Left cardiac atrium (tissue), 4 donors: ENCODE results near the gene SSX2IP. TPM values are rescaled to one million over a fixed set of nuclear protein-coding genes. Genes with fewer than 3 reads are reported as not detected.

Experiments
- ATAC-seq, 2 donors: fragments of 200-7000 bp; cut with Tn5 transposase; one replicate each; pipeline ENCODE4 v1.9.1; 2020; ENCODE audit warnings: mild to moderate bottlenecking in 2 of 2, moderate library complexity in 2 of 2
- DNase-seq: peaks from one replicate; pipeline ENCODE4 v3.0.0-alpha.2; 2020
- intact Hi-C, 2 donors: fragments of 100-400 bp; cut with DNase I; formaldehyde crosslinking; loops; one replicate each; pipeline versions ENCODE4 v1.14.1 to v1.15.1; 2022 to 2023
- total RNA-seq, 2 donors: library from RNA; stranded (reverse); fragmentation: NEBNext Ultra II Directional; extraction: Animal tissue kit (Norgen Biotek cat#: 25700); gene quantifications; one replicate each; pipeline ENCODE4 v1.2.1, GENCODE V29; 2021
- donor health status: DM: no; HTN: yes; CAD: no.
- donor health status: DM: no; HTN: yes; CAD: no; lungs with severe emphysema.
- donor health status: DM: yes; HTN: yes; CAD: no.
- donor health status: Dilated cardiomyopathy.

Gene SSX2IP
- total RNA-seq, 2 donors from 2014 or later, result 14.8 to 20.0 TPM

DNA sequence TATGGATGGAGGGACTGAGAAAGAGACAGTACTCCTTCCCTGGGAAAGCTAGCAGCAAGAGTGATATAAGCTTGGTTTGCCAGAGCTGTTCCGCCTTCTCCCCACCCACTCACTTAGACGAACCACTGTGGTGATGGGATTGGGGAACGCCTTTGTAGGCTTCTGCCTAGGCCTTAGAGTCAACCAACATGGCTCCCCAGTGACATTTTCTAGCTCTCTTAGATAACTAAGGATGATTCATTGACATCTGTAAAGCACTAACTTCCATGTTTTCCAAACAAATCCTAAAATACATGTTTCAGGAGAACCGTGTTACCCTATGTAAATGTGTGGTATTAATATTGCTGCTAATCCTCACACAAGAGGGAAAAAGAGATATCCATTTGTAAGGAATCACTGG, 21.6 kb upstream of the SSX2IP start:
- ATAC-seq (no peak), DNase-seq (no peak)
- intact Hi-C loops, result no loop called here

DNA sequence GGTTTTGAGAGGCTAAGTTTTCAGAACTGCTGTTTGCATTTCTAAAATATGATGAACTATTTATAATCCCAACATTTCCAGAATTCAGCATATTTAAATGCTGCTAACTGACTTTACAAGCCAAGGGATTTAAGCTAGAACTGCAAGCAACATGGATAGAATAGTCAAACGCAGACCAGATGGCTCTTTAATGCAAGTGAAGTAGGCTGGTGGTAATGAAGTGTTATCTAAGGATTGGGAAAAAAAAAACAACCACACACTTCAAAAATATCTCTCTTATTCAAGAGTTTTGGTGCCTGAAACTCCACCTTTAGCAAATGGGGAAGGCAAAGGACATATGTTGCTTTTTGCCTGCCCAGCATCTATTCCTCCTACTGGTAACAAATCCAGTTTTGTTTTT, 20.9 kb upstream of the SSX2IP start:
- intact Hi-C loops, result no loop called here
- no peak for ATAC-seq
- no peak for DNase-seq

DNA sequence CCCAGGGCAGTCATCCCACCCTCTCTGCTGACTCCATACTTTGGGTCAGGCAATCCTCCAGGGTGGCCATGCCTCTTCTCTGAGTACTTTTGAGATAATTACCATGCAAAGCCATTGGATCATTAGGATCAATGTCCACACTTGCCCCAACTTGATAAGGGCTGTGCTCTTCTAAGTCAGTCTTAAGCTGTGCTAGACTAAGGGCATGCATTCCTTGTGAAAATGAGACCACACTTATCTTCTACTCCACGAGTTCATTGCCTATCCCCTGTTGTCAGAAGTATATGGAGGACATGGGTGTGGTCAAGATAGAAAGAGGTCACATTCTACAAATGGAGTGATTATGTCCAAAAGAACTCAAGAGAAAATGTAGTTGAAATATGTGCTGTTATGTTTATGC, 18.9 kb upstream of the SSX2IP start:
- intact Hi-C loops, result no loop called here
- ATAC-seq, result no peak
- DNase-seq, result no peak

DNA sequence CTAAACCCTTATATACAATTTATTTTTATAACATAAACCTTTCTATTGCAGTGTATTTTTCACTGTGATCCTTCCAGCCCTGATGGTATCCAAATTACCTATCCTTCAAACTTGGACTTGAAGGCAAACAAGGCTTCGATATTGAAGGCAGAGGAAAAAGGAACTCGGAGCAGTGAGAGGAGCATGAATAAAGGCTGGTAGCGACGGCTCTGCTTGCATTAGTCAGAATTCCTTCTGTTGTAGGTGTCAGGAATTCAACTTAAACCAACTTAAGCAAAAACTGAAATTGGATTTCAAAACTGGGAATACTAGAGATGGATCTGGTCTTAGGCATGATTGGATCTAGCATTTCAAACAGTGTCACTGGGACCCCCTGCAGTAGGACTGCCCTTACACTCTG, 17.8 kb upstream of the SSX2IP start:
- no peak for ATAC-seq
- DNase-seq, result no peak
- intact Hi-C loops, result no loop called here

DNA sequence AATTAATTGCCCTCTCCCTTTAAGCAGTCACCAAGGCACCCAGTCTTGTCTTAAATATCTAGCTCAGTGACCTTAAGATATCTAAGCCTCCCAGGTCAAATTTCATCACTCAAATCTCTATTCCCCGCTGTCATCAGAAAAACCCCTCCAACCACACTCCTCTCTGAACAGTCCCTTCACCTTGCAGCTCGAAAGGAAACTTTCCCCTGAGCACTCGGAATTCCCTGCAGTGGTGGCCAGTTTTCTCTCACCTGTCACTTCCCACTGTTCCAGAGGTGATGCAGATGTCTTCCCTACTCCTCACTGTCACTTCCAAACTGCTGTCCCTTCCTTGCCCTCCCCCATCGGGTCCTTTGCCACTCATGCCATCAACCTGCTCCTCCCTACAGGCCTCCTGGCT, 15.3 kb upstream of the SSX2IP start:
- intact Hi-C loops, result no loop called here
- DNase-seq, result no peak
- no peak for ATAC-seq

DNA sequence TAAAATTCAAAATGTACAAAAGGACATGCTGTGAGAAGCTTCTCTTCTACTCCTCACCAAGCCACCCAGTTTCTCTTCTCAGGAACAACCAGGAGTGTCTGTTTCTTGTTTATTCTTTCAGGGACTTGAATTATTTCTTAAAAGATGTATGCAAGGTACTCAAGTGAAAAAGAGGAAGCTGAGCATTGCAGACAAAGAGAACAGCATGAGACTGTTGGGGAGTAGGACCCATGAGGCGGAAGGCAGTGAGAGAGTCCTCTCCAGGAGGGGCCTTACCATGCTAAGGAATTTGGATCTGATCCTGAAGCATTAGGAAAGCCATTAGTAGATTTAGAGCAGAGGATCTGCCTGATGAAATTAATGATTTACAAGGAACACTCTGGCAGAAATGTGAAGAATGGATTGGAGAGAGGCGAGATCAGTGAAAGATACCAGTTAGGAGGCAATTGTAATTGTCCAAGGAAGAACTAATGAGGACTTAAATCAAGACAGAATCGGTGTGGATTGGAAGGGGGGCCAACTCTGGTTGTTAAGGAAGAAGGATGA, 14.7 kb upstream of the SSX2IP start:
- DNase-seq (no peak), ATAC-seq (no peak)
- intact Hi-C loops, result no loop called here

DNA sequence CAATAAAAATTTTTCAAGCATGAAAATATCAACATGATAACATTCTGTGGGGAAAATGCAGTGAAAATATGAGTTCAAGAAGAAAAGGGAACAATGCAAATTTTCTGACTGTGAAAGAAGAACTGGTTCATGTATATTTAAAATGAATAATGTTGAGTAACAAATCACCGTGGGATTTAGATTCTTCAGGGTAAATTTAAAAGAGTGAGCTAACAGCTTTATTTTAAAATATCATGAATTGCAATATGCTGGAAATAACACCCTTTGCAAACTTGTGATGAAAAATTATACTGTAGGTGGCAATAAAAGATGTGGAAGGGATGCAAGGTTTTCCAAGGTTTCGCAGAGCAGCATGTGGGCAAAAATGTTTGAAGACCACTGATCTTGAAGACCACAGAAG, 13.2 kb upstream of the SSX2IP start:
- no peak for ATAC-seq
- no peak for DNase-seq
- intact Hi-C loops, result no loop called here

DNA sequence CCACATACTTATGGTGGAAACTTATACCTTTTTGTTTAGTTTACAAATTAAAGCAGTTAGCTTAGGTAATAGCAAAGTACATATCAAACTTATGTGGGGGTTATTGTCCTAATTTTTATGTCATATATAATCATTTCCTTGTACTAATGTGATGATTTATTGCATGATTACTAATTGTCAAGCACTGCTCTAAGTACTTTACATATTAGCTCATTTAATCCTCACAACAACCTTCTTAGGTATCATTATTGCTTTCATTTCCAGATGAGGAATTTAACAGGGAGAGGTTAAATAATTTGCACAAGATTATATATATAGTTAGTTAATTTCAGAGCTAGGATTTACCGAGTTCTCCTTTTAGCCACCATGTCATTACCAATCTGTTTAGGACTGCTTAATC, 11.9 kb upstream of the SSX2IP start:
- intact Hi-C loops, result no loop called here
- DNase-seq, result no peak
- no peak for ATAC-seq

DNA sequence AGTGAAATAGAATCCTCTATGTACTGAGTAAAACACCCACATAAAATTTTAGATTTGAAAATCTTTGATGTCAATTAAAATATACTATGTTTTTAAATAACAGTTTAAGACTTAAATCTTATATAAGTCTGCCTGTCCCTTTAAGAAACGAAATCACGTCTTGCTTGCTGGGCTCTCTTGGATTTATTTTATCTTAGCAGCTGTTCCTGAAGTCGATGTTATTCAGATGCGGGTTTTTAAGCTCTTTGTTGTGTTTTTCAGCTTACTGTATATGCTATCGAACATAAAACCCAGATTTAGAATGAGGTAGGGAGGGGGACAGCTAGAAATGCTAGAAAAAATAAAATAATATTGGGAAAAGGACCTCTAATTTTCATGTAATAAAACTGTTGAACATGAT, 11.1 kb upstream of the SSX2IP start:
- DNase-seq (no peak), ATAC-seq (no peak)
- intact Hi-C loops, result no loop called here

DNA sequence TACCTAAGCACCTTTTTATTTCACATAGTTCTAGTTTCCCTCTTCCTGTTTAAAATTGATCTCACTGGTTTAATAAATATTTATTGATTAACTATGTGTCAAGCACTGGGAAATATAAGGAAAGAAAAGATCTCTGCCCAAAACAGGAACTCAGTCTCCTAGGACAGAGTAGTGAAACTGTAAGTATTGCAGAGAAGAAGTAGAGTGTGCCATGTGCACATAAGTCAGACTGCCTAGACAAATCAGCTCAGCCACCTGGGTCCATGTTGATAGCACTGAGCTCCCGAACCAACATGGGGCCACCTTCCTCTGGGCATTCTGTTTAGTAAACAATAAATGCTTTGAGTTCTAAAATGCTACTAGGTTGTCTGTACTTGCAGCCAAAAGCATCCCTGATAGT, 9.8 kb upstream of the SSX2IP start:
- intact Hi-C loops, result no loop called here
- no peak for ATAC-seq
- no peak for DNase-seq

DNA sequence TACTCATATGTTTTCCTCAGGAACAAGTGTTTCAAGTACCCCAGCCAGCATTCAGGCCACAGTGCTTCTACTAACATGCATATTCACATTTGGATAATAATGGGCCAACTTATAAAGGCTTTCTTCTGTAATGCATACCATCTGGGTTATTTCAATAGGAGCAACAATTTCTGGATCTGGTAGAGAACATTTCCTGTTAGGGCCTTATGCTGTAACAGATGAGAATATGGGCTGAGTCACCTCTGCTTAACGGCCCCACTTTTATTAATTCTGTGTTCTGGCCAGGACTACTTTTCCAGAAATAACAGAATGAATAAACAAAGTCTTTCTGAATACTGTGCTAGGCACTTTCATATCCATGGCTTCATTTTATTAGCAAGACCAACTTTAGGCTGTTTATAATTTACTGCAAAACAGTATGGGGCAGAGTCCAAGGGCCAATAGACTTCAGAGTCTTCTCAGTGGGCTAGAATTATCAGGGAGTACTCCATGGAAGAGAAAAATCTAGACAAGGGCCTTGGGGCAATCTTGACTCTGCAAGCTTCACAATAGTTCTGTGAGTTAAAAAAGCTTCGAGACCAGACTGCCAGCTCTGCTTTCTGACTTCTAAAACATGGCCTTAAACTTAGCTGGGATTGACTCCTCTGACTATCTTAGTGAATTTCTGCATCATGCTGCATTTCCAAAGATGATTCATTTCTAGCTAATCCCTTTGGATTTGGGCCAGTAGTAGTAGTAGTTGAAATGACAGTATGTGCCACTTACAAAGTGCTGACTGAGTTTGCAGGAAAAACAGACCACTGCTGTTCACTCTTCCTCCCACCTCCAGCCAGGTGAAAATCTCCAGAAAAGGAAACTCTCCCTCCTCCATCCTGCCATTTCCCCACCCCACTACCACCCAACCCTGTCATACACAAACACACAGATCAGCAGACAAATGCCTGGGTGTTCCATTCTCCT, 8.2 kb upstream of the SSX2IP start:
- intact Hi-C loops, result no loop called here
- DNase-seq (no peak), ATAC-seq (peak; percentile 64 to 88)

DNA sequence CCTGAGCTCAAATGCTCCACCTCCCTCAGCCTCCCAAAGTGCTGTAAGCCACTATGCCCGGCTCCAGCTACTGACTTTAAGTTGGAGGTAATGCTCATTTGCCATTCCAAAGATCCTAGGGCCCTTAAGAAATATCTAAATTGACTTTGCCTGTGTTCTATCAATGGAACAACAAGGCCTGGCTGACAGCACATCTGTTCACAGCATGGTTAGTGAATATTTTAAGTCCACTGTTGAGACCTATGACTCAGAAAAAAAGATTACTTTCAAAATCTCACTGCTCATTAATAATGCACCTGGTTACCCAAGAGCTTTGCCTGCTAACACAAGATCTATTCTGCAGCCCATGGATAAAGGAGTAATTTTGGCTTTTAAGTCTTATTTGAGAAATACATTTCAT, 3.5 kb upstream of the SSX2IP start:
- intact Hi-C loops, result no loop called here
- no peak for DNase-seq
- ATAC-seq, result no peak

DNA sequence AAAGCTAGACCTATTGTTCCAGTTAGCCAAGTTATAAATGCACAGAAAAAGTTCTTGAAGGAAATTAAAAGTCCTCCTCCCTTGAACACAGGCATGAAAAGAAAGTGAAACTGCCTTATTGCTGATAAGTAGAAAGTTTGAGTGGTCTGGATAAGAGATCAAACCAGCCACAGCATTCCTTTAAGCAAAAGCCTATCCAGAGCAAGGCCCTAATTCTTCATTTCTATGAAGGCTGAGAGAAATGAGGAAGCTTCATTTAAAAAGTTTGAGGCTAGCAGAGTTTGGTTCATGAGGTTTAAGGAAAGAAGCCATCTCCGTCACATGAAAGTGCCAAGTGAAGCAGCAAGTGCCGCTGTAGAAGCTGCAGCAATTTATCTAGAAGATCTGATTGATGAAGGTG, 2.7 kb upstream of the SSX2IP start:
- no peak for ATAC-seq
- DNase-seq, result no peak
- intact Hi-C loops, result no loop called here

DNA sequence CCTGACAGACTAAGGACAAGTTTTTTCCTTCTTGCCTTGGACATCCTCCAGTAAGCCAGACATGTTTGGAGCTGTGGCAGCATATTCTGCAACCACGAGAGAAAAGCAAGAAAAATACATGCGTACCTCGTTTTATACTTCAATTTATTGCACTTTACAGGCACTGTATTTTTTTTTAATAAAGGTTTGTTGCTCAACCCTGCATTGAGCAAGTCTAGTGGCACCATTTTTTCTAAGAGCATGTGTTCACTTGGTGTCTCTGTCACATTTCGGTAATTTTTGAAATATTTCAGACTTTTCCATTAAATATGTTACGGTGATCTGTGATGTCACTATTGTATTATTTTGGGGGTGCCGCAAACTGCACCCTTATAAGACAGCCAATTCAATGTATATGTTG, 2.1 kb upstream of the SSX2IP start:
- intact Hi-C loops, result no loop called here
- no peak for DNase-seq
- ATAC-seq, result no peak

DNA sequence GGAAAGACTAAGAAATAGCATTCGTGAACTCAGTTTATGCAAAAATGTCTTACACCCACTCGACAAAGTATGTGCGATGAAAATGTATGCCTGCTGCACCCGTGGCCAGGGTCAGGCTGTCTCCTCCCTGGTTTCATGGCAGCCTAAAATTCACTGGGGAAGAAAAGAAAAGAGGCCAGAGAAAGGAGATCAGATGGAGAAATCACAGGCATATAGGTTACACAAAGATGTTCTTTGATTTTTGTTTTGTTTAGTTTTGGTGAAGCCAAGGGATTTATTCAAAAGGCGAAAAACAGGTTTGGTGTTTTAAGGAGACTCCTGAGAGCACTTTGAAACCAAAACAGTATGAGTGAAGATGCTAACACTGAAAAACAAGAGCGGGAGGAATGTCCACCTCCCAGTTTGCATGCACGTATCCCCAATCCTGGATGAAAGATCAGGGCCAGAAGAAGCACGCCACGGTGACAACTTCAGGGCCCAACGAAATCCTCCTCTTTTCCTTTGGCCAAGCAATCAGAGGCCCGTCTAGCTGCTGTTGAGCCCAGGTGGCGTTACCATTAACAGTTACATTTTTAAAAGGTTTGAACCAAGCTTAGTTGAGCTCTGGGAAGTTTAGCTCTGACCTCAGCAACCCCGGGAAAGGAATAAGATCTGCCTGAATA, 992 bp upstream of the SSX2IP start:
- DNase-seq (no peak), ATAC-seq (no peak)
- intact Hi-C loops, result no loop called here

DNA sequence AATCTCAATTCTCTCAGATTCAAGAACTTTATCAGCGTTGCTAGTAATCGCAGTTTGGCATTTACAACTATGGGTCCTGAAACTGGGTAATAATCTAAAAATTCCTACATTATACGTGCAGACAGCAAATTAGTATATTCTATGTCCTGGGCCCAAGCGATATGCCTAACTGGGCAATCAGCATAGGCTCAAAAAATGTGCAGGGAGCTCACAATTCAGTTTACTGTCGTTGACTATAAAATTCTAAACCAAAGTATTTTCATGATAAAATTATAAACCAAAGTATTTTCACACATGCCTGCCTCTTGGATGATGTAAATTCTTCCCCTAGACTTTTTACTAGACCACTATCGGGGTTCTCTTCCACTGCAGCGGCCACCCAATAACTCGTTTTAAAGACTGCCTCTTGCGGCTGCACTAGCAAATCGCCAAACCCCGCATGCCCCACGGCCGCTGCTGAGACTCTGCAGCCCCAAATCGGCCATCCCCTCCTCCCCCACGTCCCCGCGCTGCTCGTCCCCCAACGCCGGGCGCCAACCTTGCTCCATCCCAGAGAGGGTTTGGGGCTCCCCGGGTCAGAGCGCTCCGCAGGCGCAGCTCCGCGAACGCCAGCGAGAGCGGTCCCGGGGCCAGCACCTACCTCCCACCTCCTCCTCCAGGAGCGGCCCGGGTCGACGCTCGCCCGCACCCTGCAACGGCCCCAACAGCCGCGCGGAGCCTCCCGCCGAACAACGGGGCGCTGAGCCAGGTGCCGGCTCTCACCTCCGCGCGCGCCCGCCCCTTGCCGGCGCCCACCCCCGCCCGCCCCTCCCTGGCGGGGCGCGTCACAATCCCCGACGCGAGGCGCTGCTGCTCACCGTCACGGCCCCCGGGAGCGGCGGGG, 506 bp downstream of the SSX2IP start:
- DNase-seq (peak; percentile 65), ATAC-seq (peak; percentile 22 to 44)
- intact Hi-C loops, result no loop called here

DNA sequence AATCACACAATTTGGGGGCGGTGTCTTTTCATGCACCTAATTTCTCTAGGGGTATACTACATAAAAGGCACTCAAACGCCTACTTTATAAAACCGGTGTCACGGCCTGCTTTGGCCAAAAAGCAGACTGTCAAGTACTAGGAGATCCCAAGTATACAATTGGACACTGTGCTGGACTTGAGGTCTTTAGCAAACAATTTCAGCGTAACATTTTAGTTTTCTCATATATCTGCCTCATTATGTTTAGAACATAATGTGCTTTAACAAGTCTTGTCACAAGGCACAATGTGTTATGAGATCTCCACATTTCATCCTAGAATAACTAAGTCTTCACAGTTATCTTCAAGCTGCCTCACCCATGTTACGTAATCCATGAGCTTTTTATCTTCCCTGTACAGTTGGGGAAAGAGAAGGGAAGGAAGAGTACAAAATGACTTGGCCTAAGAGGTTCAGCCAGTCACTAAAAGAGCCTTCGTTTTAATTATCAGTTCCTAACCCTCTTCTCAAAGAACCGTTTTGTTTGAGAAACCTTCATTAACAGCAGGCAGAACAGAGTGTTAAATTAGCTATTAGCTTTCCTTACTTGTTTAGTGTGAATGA, 1.7 kb downstream of the SSX2IP start:
- DNase-seq (no peak), ATAC-seq (peak in 1 of 2 donors; percentile 25)
- intact Hi-C loops, result no loop called here

DNA sequence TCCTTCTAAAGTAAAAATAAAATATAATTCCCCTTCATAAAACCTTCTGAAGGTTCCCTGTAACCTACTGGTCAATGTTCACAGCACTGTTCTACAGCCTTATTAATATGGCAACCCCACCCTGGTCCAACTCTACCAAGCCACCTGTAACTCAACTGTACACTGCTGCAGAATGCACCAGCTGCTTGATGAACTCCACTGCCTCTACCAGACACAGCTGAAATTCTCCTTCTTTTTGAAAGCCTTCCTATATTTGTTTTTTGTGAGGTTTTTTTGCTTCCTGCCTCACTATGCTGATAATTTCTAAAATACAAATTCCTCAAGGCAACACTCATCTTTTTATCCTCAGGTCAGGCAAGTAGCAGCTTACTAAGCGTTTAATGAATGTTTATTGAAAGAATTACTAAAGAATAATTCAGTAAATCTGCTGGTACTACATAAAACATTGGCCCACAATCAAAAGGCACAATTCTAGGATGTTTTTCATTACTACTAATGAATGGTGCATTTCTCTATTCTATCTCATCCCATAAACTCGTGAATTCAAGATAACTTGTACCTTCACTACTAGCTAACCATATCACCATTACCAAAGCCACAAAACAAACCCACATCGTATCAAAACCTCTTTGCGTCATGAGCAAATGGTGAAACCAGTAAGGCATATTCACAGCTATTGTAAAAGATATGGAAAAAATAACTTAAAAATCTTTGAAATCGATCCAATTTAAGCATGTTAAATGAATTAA, 2.4 kb downstream of the SSX2IP start:
- intact Hi-C loops, result no loop called here
- DNase-seq (no peak), ATAC-seq (no peak)

DNA sequence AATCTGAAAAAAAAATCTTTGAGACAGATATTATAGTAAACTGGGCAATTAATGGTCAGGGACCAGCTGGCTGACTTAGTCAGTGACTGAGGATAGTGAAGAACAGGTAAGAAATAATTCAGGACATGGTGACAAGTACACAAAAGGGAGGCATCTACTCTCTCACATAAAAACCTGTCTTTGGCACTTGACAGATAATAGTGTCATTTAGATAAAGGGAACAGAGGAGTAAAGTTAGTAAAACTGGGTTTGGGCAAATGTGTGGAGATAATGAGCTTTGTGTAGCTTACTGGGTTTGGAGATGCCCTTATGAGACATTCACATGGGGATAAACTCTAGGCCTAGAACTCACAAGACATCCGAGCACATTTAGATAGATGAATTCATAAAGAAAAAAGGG, 4.0 kb downstream of the SSX2IP start:
- no peak for DNase-seq
- no peak for ATAC-seq
- intact Hi-C loops, result no loop called here
